Muscle layer of colon (tissue), 2 donors: ENCODE results near the gene MYG1.

ENCODE experiments used
- H3K27ac ChIP-seq: one replicate; pipeline ENCODE4 v1.7.0; 2013; ENCODE audit warnings: low read depth, mild to moderate bottlenecking, low read length, moderate library complexity
- H3K27me3 ChIP-seq, 2 donors: one replicate each; pipeline ENCODE4 v1.7.0; 2013; ENCODE audit warnings: low read length in 2 of 2, mild to moderate bottlenecking in 2 of 2; ENCODE audit not compliant: insufficient read depth in 2 of 2, control insufficient read depth in 1 of 2
- H3K36me3 ChIP-seq: one replicate; pipeline ENCODE4 v1.7.0; 2013; ENCODE audit warnings: mild to moderate bottlenecking, low read length; ENCODE audit not compliant: insufficient read depth
- H3K4me1 ChIP-seq: one replicate; pipeline ENCODE4 v1.7.0; 2013; ENCODE audit warnings: mild to moderate bottlenecking, low read length; ENCODE audit not compliant: insufficient read depth
- H3K4me3 ChIP-seq, 2 donors: one replicate each; pipeline ENCODE4 v1.7.0; 2013; ENCODE audit warnings: low read length in 2 of 2, low read depth in 1 of 2, mild to moderate bottlenecking in 1 of 2, moderate library complexity in 1 of 2
- H3K9ac ChIP-seq: one replicate; pipeline ENCODE4 v1.7.0; 2013; ENCODE audit warnings: low read length
- H3K9me3 ChIP-seq: one replicate; pipeline ENCODE4 v1.7.0; 2013; ENCODE audit warnings: mild to moderate bottlenecking, low read length
- donor health status: abdominal sarcoma.
- donor health status: Adenocarcinoma of cecum.

MYG1 gene

GRCh38 chr12:53332744-53333143, 33.2 kb downstream of the MYG1 start:
- Histone ChIP-seq H3K4me1 (no peaks in the 10 kb centered on the region), H3K27ac (no peak overlapping the region), H3K36me3 (no peaks in the 10 kb centered on the region), H3K9ac (no peak overlapping the region), H3K27me3 (peaks cover 17 to 37% of the 10 kb centered on the region in 2 donors), H3K9me3 (no peaks in the 10 kb centered on the region), H3K4me3 (no peak overlapping the region)

- Histone ChIP-seq H3K27me3 (peaks cover 23 to 42% of the 10 kb centered on the region in 2 donors), H3K27ac (no peak overlapping the region), H3K9ac (no peak overlapping the region), H3K4me3 (no peak overlapping the region), H3K9me3 (no peaks in the 10 kb centered on the region), H3K4me1 (no peaks in the 10 kb centered on the region), H3K36me3 (no peaks in the 10 kb centered on the region)
Measured at GRCh38 chr12:53333289-53333688, 33.8 kb downstream of the MYG1 start.

GRCh38 chr12:53333845-53334244, 34.4 kb downstream of the MYG1 start:
- Histone ChIP-seq H3K36me3 (no peaks in the 10 kb centered on the region), H3K27me3 (peaks cover 26 to 47% of the 10 kb centered on the region in 2 donors), H3K9ac (no peak overlapping the region), H3K4me1 (no peaks in the 10 kb centered on the region), H3K9me3 (no peaks in the 10 kb centered on the region), H3K27ac (no peak overlapping the region), H3K4me3 (no peak overlapping the region)

GRCh38 chr12:53334822-53335221, 35.3 kb downstream of the MYG1 start:
- Histone ChIP-seq H3K9me3 (no peaks in the 10 kb centered on the region), H3K4me3 (no peak overlapping the region), H3K4me1 (no peaks in the 10 kb centered on the region), H3K36me3 (no peaks in the 10 kb centered on the region), H3K27ac (no peak overlapping the region), H3K9ac (no peak overlapping the region), H3K27me3 (peaks cover 20 to 49% of the 10 kb centered on the region in 2 donors)

GRCh38 chr12:53336181-53336681, 36.7 kb downstream of the MYG1 start, which contains the start of gene SP7:
Gene SP7 (minus strand): TSS chr12:53336354. CDS start chr12:53335646, 708 bp downstream.
- Histone ChIP-seq H3K36me3 (no peaks in the 10 kb centered on the region), H3K27me3 (peaks cover 20 to 49% of the 10 kb centered on the region in 2 donors), H3K9me3 (no peaks in the 10 kb centered on the region), H3K27ac (no peak within 1 kb of the TSS), H3K4me3 (no peak within 1 kb of the TSS), H3K4me1 (no peaks in the 10 kb centered on the region), H3K9ac (no peak within 1 kb of the TSS)

GRCh38 chr12:53338017-53338416, 38.5 kb downstream of the MYG1 start:
- Histone ChIP-seq H3K9me3 (no peaks in the 10 kb centered on the region), H3K36me3 (no peaks in the 10 kb centered on the region), H3K9ac (no peak overlapping the region), H3K4me3 (no peak overlapping the region), H3K4me1 (no peaks in the 10 kb centered on the region), H3K27me3 (peaks cover 20 to 46% of the 10 kb centered on the region in 2 donors), H3K27ac (no peak overlapping the region)

GRCh38 chr12:53338916-53339315, 39.4 kb downstream of the MYG1 start:
- Histone ChIP-seq H3K27ac (no peak overlapping the region), H3K4me3 (no peak overlapping the region), H3K4me1 (no peaks in the 10 kb centered on the region), H3K9me3 (no peaks in the 10 kb centered on the region), H3K27me3 (peaks cover 20 to 46% of the 10 kb centered on the region in 2 donors), H3K9ac (no peak overlapping the region), H3K36me3 (no peaks in the 10 kb centered on the region)

GRCh38 chr12:53340398-53340797, 40.9 kb downstream of the MYG1 start:
- Histone ChIP-seq H3K9me3 (no peaks in the 10 kb centered on the region), H3K27ac (no peak overlapping the region), H3K9ac (no peak overlapping the region), H3K36me3 (no peaks in the 10 kb centered on the region), H3K4me1 (peaks cover 1% of the 10 kb centered on the region), H3K27me3 (peaks cover 20 to 35% of the 10 kb centered on the region in 2 donors), H3K4me3 (no peak overlapping the region)

GRCh38 chr12:53343449-53343848, 44.0 kb downstream of the MYG1 start:
- no peaks in the 10 kb centered on the region for H3K36me3 ChIP-seq
- H3K9me3 ChIP-seq: no peaks in the 10 kb centered on the region
- H3K9ac ChIP-seq: no peak overlapping the region
- no peak overlapping the region for H3K4me3 ChIP-seq
- H3K27ac ChIP-seq: no peak overlapping the region
- peaks cover 9% of the 10 kb centered on the region for H3K4me1 ChIP-seq
- peaks cover 2 to 6% of the 10 kb centered on the region in 2 donors for H3K27me3 ChIP-seq

- H3K9ac ChIP-seq: no peak overlapping the region
- H3K36me3 ChIP-seq: no peaks in the 10 kb centered on the region
- peaks cover 9% of the 10 kb centered on the region for H3K4me1 ChIP-seq
- no peaks in the 10 kb centered on the region for H3K9me3 ChIP-seq
- H3K4me3 ChIP-seq: peak overlapping the region in 1 of 2 donors; percentile 49
- no peak overlapping the region for H3K27ac ChIP-seq
- peaks cover 0 to 1% of the 10 kb centered on the region in 2 donors for H3K27me3 ChIP-seq
Measured at GRCh38 chr12:53343969-53344368, 44.5 kb downstream of the MYG1 start.

- Histone ChIP-seq H3K9ac (no peak overlapping the region), H3K27me3 (no peaks in the 10 kb centered on the region), H3K27ac (peak overlapping the region; percentile 49), H3K36me3 (no peaks in the 10 kb centered on the region), H3K9me3 (no peaks in the 10 kb centered on the region), H3K4me1 (peaks cover 9% of the 10 kb centered on the region), H3K4me3 (peak overlapping the region; percentile 34 to 49)
Measured at GRCh38 chr12:53344487-53344823, 45.0 kb downstream of the MYG1 start.

GRCh38 chr12:53344824-53345485, 45.5 kb downstream of the MYG1 start:
- Histone ChIP-seq H3K9me3 (no peaks in the 10 kb centered on the region), H3K27me3 (no peaks in the 10 kb centered on the region), H3K4me3 (peak overlapping the region; percentile 53 to 88), H3K4me1 (peaks cover 9% of the 10 kb centered on the region), H3K9ac (peak overlapping the region; percentile 36), H3K27ac (peak overlapping the region; percentile 95), H3K36me3 (no peaks in the 10 kb centered on the region)
